H9 (cell line): ENCODE results near the gene RASGRP4. TPM values are rescaled to one million over a fixed set of nuclear protein-coding genes. Genes with fewer than 3 reads are reported as not detected.

ENCODE experiments used
- DNase-seq: peaks from one replicate; pipeline ENCODE4 v3.0.0-alpha.2; 2017
- H2AFZ ChIP-seq: one replicate; pipeline ENCODE4 v1.6.1; 2013; ENCODE audit warnings: mild to moderate bottlenecking, low read length, control low read depth, moderate library complexity
- H2AK5ac ChIP-seq: 2 replicates; pipeline ENCODE4 v1.6.1; 2013; ENCODE audit warnings: low read length, control low read depth, mixed read lengths; ENCODE audit not compliant: insufficient read length
- H2BK120ac ChIP-seq: one replicate; pipeline ENCODE4 v1.6.1; 2013; ENCODE audit warnings: low read depth, mild to moderate bottlenecking, low read length, control low read depth, inconsistent platforms; ENCODE audit not compliant: poor library complexity, severe bottlenecking
- H2BK12ac ChIP-seq: 2 replicates; pipeline ENCODE4 v1.6.1; 2013; ENCODE audit warnings: low read length, control low read depth, mixed read lengths, low read depth; ENCODE audit not compliant: insufficient read length
- H2BK15ac ChIP-seq: 2 replicates; pipeline ENCODE4 v1.6.1; 2013; ENCODE audit warnings: low read depth, low read length, control low read depth
- H2BK20ac ChIP-seq: one replicate; pipeline ENCODE4 v1.6.1; 2013; ENCODE audit warnings: low read depth, mild to moderate bottlenecking, low read length, control low read depth, inconsistent platforms; ENCODE audit not compliant: poor library complexity, severe bottlenecking
- H2BK5ac ChIP-seq: 2 replicates; pipeline ENCODE4 v1.6.1; 2013; ENCODE audit warnings: low read length, control low read depth, mixed read lengths; ENCODE audit not compliant: insufficient read length
- H3K14ac ChIP-seq: 2 replicates; pipeline ENCODE4 v1.6.1; 2013; ENCODE audit warnings: low read length, control low read depth; ENCODE audit not compliant: insufficient read depth
- H3K18ac ChIP-seq: 2 replicates; pipeline ENCODE4 v1.6.1; 2013; ENCODE audit warnings: low read depth, mild to moderate bottlenecking, mixed read lengths, low read length, control low read depth; ENCODE audit not compliant: insufficient read length
- H3K23ac ChIP-seq: 2 replicates; pipeline ENCODE4 v1.6.1; 2013; ENCODE audit warnings: low read length, control low read depth, mixed read lengths, low read depth; ENCODE audit not compliant: insufficient read length
- H3K23me2 ChIP-seq: 2 replicates; pipeline ENCODE4 v1.6.1; 2013; ENCODE audit warnings: low read depth, mild to moderate bottlenecking, mixed read lengths, low read length, control low read depth; ENCODE audit not compliant: insufficient read length, poor library complexity, severe bottlenecking
- H3K27ac ChIP-seq: 2 replicates; pipeline ENCODE4 v1.5.1; 2013; ENCODE audit warnings: low read length, control low read depth, mixed read lengths, low read depth; ENCODE audit not compliant: insufficient read length
- H3K27me3 ChIP-seq: 2 replicates; pipeline ENCODE4 v1.6.1; 2013; ENCODE audit warnings: low read length, control low read depth, inconsistent platforms; ENCODE audit not compliant: insufficient read depth
- H3K4ac ChIP-seq: 2 replicates; pipeline ENCODE4 v1.6.1; 2013; ENCODE audit warnings: low read depth, mild to moderate bottlenecking, control low read depth, inconsistent platforms, low read length, moderate library complexity
- H3K4me1 ChIP-seq: 2 replicates; pipeline ENCODE4 v1.6.1; 2013; ENCODE audit warnings: low read length, control low read depth, inconsistent platforms; ENCODE audit not compliant: insufficient read depth
- H3K4me2 ChIP-seq: 2 replicates; pipeline ENCODE4 v1.6.1; 2013; ENCODE audit warnings: low read length, control low read depth, mixed read lengths; ENCODE audit not compliant: insufficient read length, insufficient read depth
- H3K56ac ChIP-seq: 2 replicates; pipeline ENCODE4 v1.6.1; 2013; ENCODE audit warnings: low read depth, mild to moderate bottlenecking, mixed read lengths, low read length, control low read depth; ENCODE audit not compliant: insufficient read length
- H3K79me1 ChIP-seq: 2 replicates; pipeline ENCODE4 v1.6.1; 2013; ENCODE audit warnings: low read depth, mild to moderate bottlenecking, moderate library complexity, low read length, control low read depth, inconsistent platforms; ENCODE audit not compliant: insufficient read depth, poor library complexity, severe bottlenecking
- H3K79me2 ChIP-seq: 2 replicates; pipeline ENCODE4 v1.6.1; 2013; ENCODE audit warnings: low read length, control low read depth, inconsistent platforms; ENCODE audit not compliant: insufficient read depth
- H3K9ac ChIP-seq: 2 replicates; pipeline ENCODE4 v1.6.1; 2013; ENCODE audit warnings: low read length, control low read depth, mixed read lengths; ENCODE audit not compliant: insufficient read length; ENCODE audit errors: extremely low read depth
- H3K9me3 ChIP-seq: one replicate; pipeline ENCODE4 v1.6.1; 2013; ENCODE audit warnings: low read depth, low read length, inconsistent platforms; ENCODE audit not compliant: control insufficient read depth
- H3T11ph ChIP-seq: one replicate; pipeline ENCODE4 v1.6.1; 2013; ENCODE audit warnings: mild to moderate bottlenecking, low read length, control low read depth, inconsistent platforms
- H4K20me1 ChIP-seq: one replicate; pipeline ENCODE4 v1.6.1; 2013; ENCODE audit not compliant: control insufficient read depth, insufficient read length, insufficient read depth
- H4K5ac ChIP-seq: 2 replicates; pipeline ENCODE4 v1.6.1; 2013; ENCODE audit warnings: low read depth, mild to moderate bottlenecking, mixed read lengths, low read length, control low read depth; ENCODE audit not compliant: insufficient read length
- H4K8ac ChIP-seq: replicated peaks from 2 replicates; pipeline ENCODE4 v1.6.1; 2013; ENCODE audit warnings: low read length, control low read depth, mixed read lengths, low read depth; ENCODE audit not compliant: insufficient read length
- H4K91ac ChIP-seq: 2 replicates; pipeline ENCODE4 v1.6.1; 2013; ENCODE audit warnings: low read depth, mild to moderate bottlenecking, moderate library complexity, mixed read lengths, low read length, control low read depth; ENCODE audit not compliant: insufficient read length
- H3K27ac Mint-ChIP-seq, 3 experiments: 2 replicates in 2 of 3; 3 replicates in 1 of 3; pipeline ENCODE4 v1.8.0; 2020 to 2021; ENCODE audit warnings: mixed read lengths in 3 of 3, mild to moderate bottlenecking in 1 of 3, moderate library complexity in 1 of 3
- H3K27me3 Mint-ChIP-seq: 2 replicates; pipeline ENCODE4 v1.8.0; 2021; ENCODE audit warnings: low read depth, mild to moderate bottlenecking, moderate library complexity, mixed read lengths
- H3K36me3 Mint-ChIP-seq, 3 experiments: 2 replicates in 2 of 3; 3 replicates in 1 of 3; pipeline ENCODE4 v1.8.0; 2020 to 2021; ENCODE audit warnings: low read depth in 3 of 3, mixed read lengths in 3 of 3; ENCODE audit not compliant: insufficient read depth in 1 of 3
- H3K4me1 Mint-ChIP-seq, 2 experiments: 2 replicates each; pipeline ENCODE4 v1.8.0; 2020; ENCODE audit warnings: mixed read lengths in 2 of 2
- H3K4me3 Mint-ChIP-seq, 2 experiments: 2 replicates in 1 of 2; 3 replicates in 1 of 2; pipeline ENCODE4 v1.8.0; 2020 to 2021; ENCODE audit warnings: mild to moderate bottlenecking in 2 of 2, mixed read lengths in 2 of 2, moderate library complexity in 1 of 2
- H3K9me3 Mint-ChIP-seq, 2 experiments: 2 replicates in 1 of 2; 3 replicates in 1 of 2; pipeline ENCODE4 v1.8.0; 2020; ENCODE audit warnings: mild to moderate bottlenecking in 2 of 2, mixed read lengths in 2 of 2, moderate library complexity in 1 of 2
- WGBS: extraction: QIAGEN DNeasy Blood & Tissue Kit; methylation state at CpG from one replicate; pipeline ENCODE4 v1.1.7; 2013; ENCODE audit warnings: missing lambda C conversion rate, low lambda C conversion rate, mixed read lengths; ENCODE audit not compliant: insufficient read length; ENCODE audit errors: extremely low coverage; 5-methylcytosine and 5-hydroxymethylcytosine counted together
- total RNA-seq: library from RNA; stranded (reverse); gene quantifications from 2 replicates; pipeline ENCODE4 v1.2.1, GENCODE V29; 2021
- TF ChIP-seq, protein P1 (sequence below): fragments of 200-600 bp; sonication (generic); conservative IDR thresholded peaks from 3 replicates; pipeline ENCODE4 v1.8.0; 2021; ENCODE audit warnings: antibody characterized with exemption, mild to moderate bottlenecking

RASGRP4 gene
- total RNA-seq, 1 experiment from 2014 or later = 0.28 TPM

DNA sequence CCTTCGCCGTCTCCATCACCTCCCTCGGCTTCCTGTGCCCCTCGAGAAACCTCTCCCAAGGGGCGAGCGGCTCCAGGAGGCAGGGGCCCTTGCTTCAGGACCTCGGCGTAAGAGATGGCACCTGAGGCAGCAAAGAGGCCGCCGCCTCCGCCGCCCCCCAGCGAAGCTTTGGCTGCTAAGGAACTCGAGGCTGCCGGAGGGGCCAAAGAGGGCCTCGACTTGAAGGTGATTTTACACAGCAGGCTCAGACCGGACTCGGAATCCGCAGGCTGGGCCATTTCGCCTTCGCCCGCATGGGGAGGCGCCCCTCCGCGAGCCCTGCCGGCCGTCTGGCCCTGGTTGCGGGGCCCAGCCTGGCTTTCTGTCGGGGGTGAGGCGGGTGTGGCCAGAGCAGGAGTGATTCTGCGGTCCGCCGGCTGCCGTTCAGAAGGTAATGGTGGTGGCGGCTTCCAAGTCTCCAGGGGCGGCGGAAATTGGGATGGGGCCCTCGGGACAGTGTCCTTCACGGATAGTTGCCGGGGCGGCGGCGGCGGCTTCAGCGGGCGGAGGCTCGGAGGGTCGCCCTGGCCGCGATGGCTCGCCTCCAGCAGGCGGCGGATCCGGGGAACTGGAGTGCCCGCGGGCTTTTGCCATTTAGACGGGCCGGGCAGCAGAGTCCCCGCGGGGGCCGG, 39.6 kb downstream of the RASGRP4 start:
- Histone ChIP-seq H3K56ac (no peak overlapping the region), H4K91ac (no peak overlapping the region), H3K4me1 (no peaks in the 10 kb centered on the region; the same call in 1 of the 2 replicates), H2BK15ac (no peak overlapping the region), H3K18ac (no peak overlapping the region), H2BK12ac (no peak overlapping the region), H2AK5ac (no peak overlapping the region), H3K9ac (no peak overlapping the region), H3T11ph (no peak overlapping the region), H3K79me1 (no peaks in the 10 kb centered on the region), H2BK5ac (no peak overlapping the region), H2AFZ (no peak overlapping the region), H2BK120ac (no peak overlapping the region), H3K4me2 (no peak overlapping the region), H3K14ac (peak overlapping the region; percentile 66; the same call in 1 of the 2 replicates), H3K79me2 (no peaks in the 10 kb centered on the region; the same call in 1 of the 2 replicates), H3K4ac (no peak overlapping the region), H3K9me3 (no peaks in the 10 kb centered on the region), H3K27ac (no peak overlapping the region), H4K8ac (no peak overlapping the region), H3K27me3 (no peaks in the 10 kb centered on the region), H3K23ac (no peak overlapping the region), H3K23me2 (peaks cover 35% of the 10 kb centered on the region), H4K20me1 (no peaks in the 10 kb centered on the region), H2BK20ac (no peak overlapping the region), H4K5ac (no peak overlapping the region)
- WGBS = no CpG with 5 or more reads among the region's 61 CpGs
- peaks cover 16 to 38% (median 31%) of the 10 kb centered on the region in 3 experiments for H3K36me3 Mint-ChIP-seq
- H3K27me3 Mint-ChIP-seq = peaks cover 7% of the 10 kb centered on the region; the same call in 1 of the 2 replicates
- TF ChIP-seq, protein P1, sequence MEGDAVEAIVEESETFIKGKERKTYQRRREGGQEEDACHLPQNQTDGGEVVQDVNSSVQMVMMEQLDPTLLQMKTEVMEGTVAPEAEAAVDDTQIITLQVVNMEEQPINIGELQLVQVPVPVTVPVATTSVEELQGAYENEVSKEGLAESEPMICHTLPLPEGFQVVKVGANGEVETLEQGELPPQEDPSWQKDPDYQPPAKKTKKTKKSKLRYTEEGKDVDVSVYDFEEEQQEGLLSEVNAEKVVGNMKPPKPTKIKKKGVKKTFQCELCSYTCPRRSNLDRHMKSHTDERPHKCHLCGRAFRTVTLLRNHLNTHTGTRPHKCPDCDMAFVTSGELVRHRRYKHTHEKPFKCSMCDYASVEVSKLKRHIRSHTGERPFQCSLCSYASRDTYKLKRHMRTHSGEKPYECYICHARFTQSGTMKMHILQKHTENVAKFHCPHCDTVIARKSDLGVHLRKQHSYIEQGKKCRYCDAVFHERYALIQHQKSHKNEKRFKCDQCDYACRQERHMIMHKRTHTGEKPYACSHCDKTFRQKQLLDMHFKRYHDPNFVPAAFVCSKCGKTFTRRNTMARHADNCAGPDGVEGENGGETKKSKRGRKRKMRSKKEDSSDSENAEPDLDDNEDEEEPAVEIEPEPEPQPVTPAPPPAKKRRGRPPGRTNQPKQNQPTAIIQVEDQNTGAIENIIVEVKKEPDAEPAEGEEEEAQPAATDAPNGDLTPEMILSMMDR = no peak
- H3K27ac Mint-ChIP-seq = no peak overlapping the region
- DNase-seq = no peak
- no peak overlapping the region; a peak in 1 of 5 replicates for H3K4me3 Mint-ChIP-seq
- no peaks in the 10 kb centered on the region for H3K9me3 Mint-ChIP-seq
- peaks cover 25 to 36% of the 10 kb centered on the region in 2 experiments for H3K4me1 Mint-ChIP-seq
